Measurements from ENCODE around the gene SACS.
A peak's percentile ranks its signal among the peaks of the same experiment; 100 is the strongest.

The SACS gene

DNA sequence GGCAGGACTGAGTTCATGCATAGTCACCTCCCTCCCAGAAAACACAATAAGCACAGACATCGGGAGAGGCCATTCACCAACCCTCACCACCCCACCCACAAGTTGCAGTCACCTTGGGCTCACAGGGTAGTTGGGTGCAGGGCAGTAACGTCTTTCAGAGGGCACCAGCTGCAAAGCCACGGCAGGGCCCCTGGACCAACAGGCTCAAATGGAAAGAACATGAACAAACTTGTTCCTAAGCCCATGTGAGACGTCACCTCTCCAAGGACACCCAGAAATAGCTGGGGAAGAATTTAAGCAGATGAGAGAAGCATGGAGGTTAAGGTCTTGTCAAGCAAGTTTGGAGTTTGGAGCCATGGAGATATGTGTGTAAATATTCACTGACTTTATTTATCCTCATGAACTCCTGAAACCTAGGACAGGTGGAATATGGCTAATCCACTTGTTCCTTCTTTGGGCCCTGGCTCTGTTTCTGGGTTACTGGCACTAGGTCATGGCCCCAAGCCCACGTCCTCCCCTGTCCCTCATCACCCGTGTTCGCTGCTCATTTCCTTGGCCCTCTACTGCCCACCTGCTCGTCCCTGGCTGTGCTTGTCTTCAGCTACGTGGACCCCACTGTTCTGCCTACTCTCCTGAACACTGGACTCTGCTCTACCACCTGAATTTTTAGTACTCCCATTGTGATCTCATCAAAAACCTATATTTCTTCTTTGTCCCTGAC lies 40.4 kb downstream of the SACS start:
- H3K4me3 ChIP-seq (replicated peaks in 1 of 2; ENCODE audit: low read depth in 2 of 2, low read length in 2 of 2): no peak overlapping the region
- TF ChIP-seq, protein P1, sequence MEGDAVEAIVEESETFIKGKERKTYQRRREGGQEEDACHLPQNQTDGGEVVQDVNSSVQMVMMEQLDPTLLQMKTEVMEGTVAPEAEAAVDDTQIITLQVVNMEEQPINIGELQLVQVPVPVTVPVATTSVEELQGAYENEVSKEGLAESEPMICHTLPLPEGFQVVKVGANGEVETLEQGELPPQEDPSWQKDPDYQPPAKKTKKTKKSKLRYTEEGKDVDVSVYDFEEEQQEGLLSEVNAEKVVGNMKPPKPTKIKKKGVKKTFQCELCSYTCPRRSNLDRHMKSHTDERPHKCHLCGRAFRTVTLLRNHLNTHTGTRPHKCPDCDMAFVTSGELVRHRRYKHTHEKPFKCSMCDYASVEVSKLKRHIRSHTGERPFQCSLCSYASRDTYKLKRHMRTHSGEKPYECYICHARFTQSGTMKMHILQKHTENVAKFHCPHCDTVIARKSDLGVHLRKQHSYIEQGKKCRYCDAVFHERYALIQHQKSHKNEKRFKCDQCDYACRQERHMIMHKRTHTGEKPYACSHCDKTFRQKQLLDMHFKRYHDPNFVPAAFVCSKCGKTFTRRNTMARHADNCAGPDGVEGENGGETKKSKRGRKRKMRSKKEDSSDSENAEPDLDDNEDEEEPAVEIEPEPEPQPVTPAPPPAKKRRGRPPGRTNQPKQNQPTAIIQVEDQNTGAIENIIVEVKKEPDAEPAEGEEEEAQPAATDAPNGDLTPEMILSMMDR (IDR thresholded peaks at IDR 0.05; ENCODE audit: low read depth, low read length): no peak

DNA sequence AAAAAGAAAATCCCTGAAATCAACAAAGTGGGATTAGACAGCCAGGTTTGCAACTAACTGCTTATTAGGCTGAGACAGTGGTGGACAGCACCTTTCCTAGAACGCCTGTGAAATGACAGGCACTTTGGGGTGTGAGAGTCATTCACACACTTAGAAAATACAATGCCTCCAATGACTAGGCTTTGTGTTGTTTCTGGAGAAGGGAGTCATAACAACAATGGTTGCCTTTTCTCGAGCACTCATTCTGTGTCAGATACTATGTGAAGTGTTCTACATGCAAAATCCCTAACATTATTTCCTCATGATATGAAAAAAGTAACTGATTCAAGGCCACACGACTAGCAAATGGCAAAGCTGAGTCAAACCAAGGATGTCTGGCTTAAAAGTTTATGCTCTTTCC lies 41.2 kb downstream of the SACS start:
- TF ChIP-seq, protein P1 (IDR thresholded peaks at IDR 0.05; ENCODE audit: low read depth, low read length): no peak
- peak in 1 of 2 donors; percentile 6 for DNase-seq (ENCODE audit: low read depth in 2 of 2)
- no peak overlapping the region for H3K4me3 ChIP-seq (replicated peaks in 1 of 2; ENCODE audit: low read depth in 2 of 2, low read length in 2 of 2)

More for the DNA sequence above, 40.4 kb downstream of the SACS start:
- no peak for DNase-seq (ENCODE audit: low read depth in 2 of 2)

GRCh38 chr13:23391752-23392151 lies 41.8 kb downstream of the SACS start:
- DNase-seq (ENCODE audit: low read depth in 2 of 2): peak in 1 of 2 donors; percentile 26
- TF ChIP-seq, protein P1 (IDR thresholded peaks at IDR 0.05; ENCODE audit: low read depth, low read length): no peak
- H3K4me3 ChIP-seq (replicated peaks in 1 of 2; ENCODE audit: low read depth in 2 of 2, low read length in 2 of 2): no peak overlapping the region

- no peak for DNase-seq (ENCODE audit: low read depth in 2 of 2)
- TF ChIP-seq, protein P1 (IDR thresholded peaks at IDR 0.05; ENCODE audit: low read depth, low read length): no peak
- no peak overlapping the region for H3K4me3 ChIP-seq (replicated peaks in 1 of 2; ENCODE audit: low read depth in 2 of 2, low read length in 2 of 2)
These were observed 47.0 kb downstream of the SACS start for GRCh38 chr13:23386533-23386932.

DNA sequence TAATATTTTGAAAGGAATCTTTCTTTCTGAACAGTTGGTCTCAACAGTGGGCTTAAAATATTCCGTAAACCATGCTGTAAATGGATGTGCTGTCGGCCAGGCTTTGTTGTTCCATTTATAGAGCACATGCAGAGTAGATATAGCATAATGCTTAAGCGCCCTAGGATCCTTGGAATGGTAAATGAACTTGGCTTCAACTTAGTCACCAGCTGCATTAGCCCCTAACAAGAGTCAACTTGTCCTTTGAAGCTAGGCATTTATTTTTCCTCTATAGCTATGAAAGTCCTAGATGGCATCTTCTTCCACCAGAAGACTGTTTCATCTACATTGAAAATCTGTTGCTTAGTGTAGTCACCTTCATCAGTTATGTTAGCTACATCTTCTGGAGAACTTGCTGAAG lies 47.6 kb downstream of the SACS start:
- no peak overlapping the region for H3K4me3 ChIP-seq (replicated peaks in 1 of 2; ENCODE audit: low read depth in 2 of 2, low read length in 2 of 2)
- DNase-seq (ENCODE audit: low read depth in 2 of 2): no peak
- TF ChIP-seq, protein P1 (IDR thresholded peaks at IDR 0.05; ENCODE audit: low read depth, low read length): no peak

DNA sequence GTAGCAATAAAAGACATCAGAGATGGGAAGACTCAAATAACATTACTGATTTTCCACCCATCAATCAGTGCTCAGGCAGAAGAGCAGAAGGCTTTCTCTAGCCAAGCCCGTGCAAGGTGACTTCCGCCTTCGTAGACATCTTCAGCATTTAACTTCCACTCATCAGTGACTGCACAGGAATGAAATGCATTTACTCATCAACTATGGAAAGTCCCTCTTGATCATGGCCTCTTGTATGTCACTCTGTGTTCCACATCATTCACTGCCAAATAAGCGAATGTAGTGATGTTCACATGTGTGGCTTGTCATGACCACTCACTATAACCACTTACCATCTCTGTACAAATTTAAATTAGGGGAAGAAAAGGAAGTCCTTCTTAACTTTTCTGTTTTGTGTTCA lies 49.4 kb downstream of the SACS start:
- no peak overlapping the region for H3K4me3 ChIP-seq (replicated peaks in 1 of 2; ENCODE audit: low read depth in 2 of 2, low read length in 2 of 2)
- TF ChIP-seq, protein P1 (IDR thresholded peaks at IDR 0.05; ENCODE audit: low read depth, low read length): no peak
- DNase-seq (ENCODE audit: low read depth in 2 of 2): peak in 1 of 2 donors; percentile 90

- DNase-seq (ENCODE audit: low read depth in 2 of 2): no peak
- H3K4me3 ChIP-seq (replicated peaks in 1 of 2; ENCODE audit: low read depth in 2 of 2, low read length in 2 of 2): no peak overlapping the region
- TF ChIP-seq, protein P1 (IDR thresholded peaks at IDR 0.05; ENCODE audit: low read depth, low read length): no peak
These were observed 50.4 kb downstream of the SACS start for GRCh38 chr13:23383151-23383550.

All from cardiac fibroblast (primary cell).